ENCODE measurements around the gene TMEM170A. TPM values are rescaled to one million over a fixed set of nuclear protein-coding genes. Genes with fewer than 3 reads are reported as not detected.
"Not testable (repeated sequence)": the region's sequence is repeated elsewhere in the genome, so short reads cannot be mapped to it uniquely, and the experiment has no call there.

The TMEM170A gene
- total and polyA plus RNA-seq, 2 experiments from 2014 or later, result 21.1 to 43.6 TPM

GRCh38 chr16:75503801-75504200 lies 39.3 kb upstream of the TMEM170A start:
- Histone ChIP-seq H3K36me3 (replicated peaks; ENCODE audit: insufficient read depth, low read depth) (no peaks in the 10 kb centered on the region), H3K4me2 (no peak overlapping the region), H3K9me3 (ENCODE audit: low read depth) (no peaks in the 10 kb centered on the region), H4K20me1 (ENCODE audit: insufficient read depth, poor library complexity, severe bottlenecking) (no peaks in the 10 kb centered on the region), H3K27ac (no peak overlapping the region), H3K79me2 (no peaks in the 10 kb centered on the region), H3K27me3 (no peaks in the 10 kb centered on the region), H3K4me3 (no peak overlapping the region), H3K4me1 (ENCODE audit: insufficient read depth) (no peaks in the 10 kb centered on the region), H3K9me2 (replicated peaks; ENCODE audit: insufficient read depth) (no peaks in the 10 kb centered on the region), H2AFZ (no peak overlapping the region)
- no peak for DNase-seq (ENCODE audit: low spot score)
- WGBS (ENCODE audit: low lambda C conversion rate, missing lambda C conversion rate), result 88% methylated on average over 1 of the region's 1 CpG
- TF ChIP-seq CTCF (IDR thresholded peaks at IDR 0.05; ENCODE audit: poor library complexity) (no peak), EZH2 (IDR thresholded peaks at IDR 0.05; ENCODE audit: borderline replicate concordance) (no peak), EZH2phosphoT487 (IDR thresholded peaks at IDR 0.05; ENCODE audit: low read depth, severe bottlenecking, unreplicated experiment) (no peak)

GRCh38 chr16:75502916-75503605 lies 38.6 kb upstream of the TMEM170A start:
- no peaks in the 10 kb centered on the region for H3K9me2 ChIP-seq (replicated peaks; ENCODE audit: insufficient read depth)
- no peak overlapping the region for H3K27ac ChIP-seq
- no peak overlapping the region for H2AFZ ChIP-seq
- no peaks in the 10 kb centered on the region for H3K4me1 ChIP-seq (ENCODE audit: insufficient read depth)
- no peaks in the 10 kb centered on the region for H3K9me3 ChIP-seq (ENCODE audit: low read depth)
- H3K36me3 ChIP-seq (replicated peaks; ENCODE audit: insufficient read depth, low read depth), result no peaks in the 10 kb centered on the region
- DNase-seq (ENCODE audit: low spot score), result no peak
- TF ChIP-seq EZH2 (IDR thresholded peaks at IDR 0.05; ENCODE audit: borderline replicate concordance) (no peak), EZH2phosphoT487 (IDR thresholded peaks at IDR 0.05; ENCODE audit: low read depth, severe bottlenecking, unreplicated experiment) (no peak), CTCF (IDR thresholded peaks at IDR 0.05; ENCODE audit: poor library complexity) (no peak)
- H4K20me1 ChIP-seq (ENCODE audit: insufficient read depth, poor library complexity, severe bottlenecking), result no peaks in the 10 kb centered on the region
- no peaks in the 10 kb centered on the region for H3K27me3 ChIP-seq
- H3K4me2 ChIP-seq, result no peak overlapping the region
- 95% methylated on average over 4 of the region's 4 CpGs for WGBS (ENCODE audit: low lambda C conversion rate, missing lambda C conversion rate)
- H3K4me3 ChIP-seq, result no peak overlapping the region
- no peaks in the 10 kb centered on the region for H3K79me2 ChIP-seq

GRCh38 chr16:75501820-75502219 lies 37.3 kb upstream of the TMEM170A start:
- H4K20me1 ChIP-seq (ENCODE audit: insufficient read depth, poor library complexity, severe bottlenecking); H3K9me2 ChIP-seq (replicated peaks; ENCODE audit: insufficient read depth); H3K79me2 ChIP-seq; H2AFZ ChIP-seq; H3K4me2 ChIP-seq; H3K9me3 ChIP-seq (ENCODE audit: low read depth); H3K4me1 ChIP-seq (ENCODE audit: insufficient read depth); H3K27me3 ChIP-seq; DNase-seq (ENCODE audit: low spot score); H3K27ac ChIP-seq; H3K4me3 ChIP-seq; H3K36me3 ChIP-seq (replicated peaks; ENCODE audit: insufficient read depth, low read depth): not testable (repeated sequence)
- WGBS (ENCODE audit: low lambda C conversion rate, missing lambda C conversion rate), result 61% methylated on average over 6 of the region's 6 CpGs

GRCh38 chr16:75501359-75501758 lies 36.9 kb upstream of the TMEM170A start:
- no peaks in the 10 kb centered on the region for H3K79me2 ChIP-seq
- no peaks in the 10 kb centered on the region for H3K9me2 ChIP-seq (replicated peaks; ENCODE audit: insufficient read depth)
- no peaks in the 10 kb centered on the region for H3K36me3 ChIP-seq (replicated peaks; ENCODE audit: insufficient read depth, low read depth)
- no peak overlapping the region for H3K4me3 ChIP-seq
- H4K20me1 ChIP-seq (ENCODE audit: insufficient read depth, poor library complexity, severe bottlenecking), result no peaks in the 10 kb centered on the region
- H3K27ac ChIP-seq, result no peak overlapping the region
- TF ChIP-seq CTCF (IDR thresholded peaks at IDR 0.05; ENCODE audit: poor library complexity) (no peak), EZH2 (IDR thresholded peaks at IDR 0.05; ENCODE audit: borderline replicate concordance) (no peak), EZH2phosphoT487 (IDR thresholded peaks at IDR 0.05; ENCODE audit: low read depth, severe bottlenecking, unreplicated experiment) (no peak)
- no peak overlapping the region for H2AFZ ChIP-seq
- no peak overlapping the region for H3K4me2 ChIP-seq
- H3K27me3 ChIP-seq, result no peaks in the 10 kb centered on the region
- no peaks in the 10 kb centered on the region for H3K4me1 ChIP-seq (ENCODE audit: insufficient read depth)
- H3K9me3 ChIP-seq (ENCODE audit: low read depth), result no peaks in the 10 kb centered on the region
- 95% methylated on average over 5 of the region's 5 CpGs for WGBS (ENCODE audit: low lambda C conversion rate, missing lambda C conversion rate)
- DNase-seq (ENCODE audit: low spot score), result no peak

GRCh38 chr16:75498605-75499322 lies 34.3 kb upstream of the TMEM170A start:
- not testable (repeated sequence) for H4K20me1 ChIP-seq (ENCODE audit: insufficient read depth, poor library complexity, severe bottlenecking); H3K27ac ChIP-seq; H2AFZ ChIP-seq; H3K4me2 ChIP-seq; DNase-seq (ENCODE audit: low spot score); H3K4me1 ChIP-seq (ENCODE audit: insufficient read depth); H3K36me3 ChIP-seq (replicated peaks; ENCODE audit: insufficient read depth, low read depth); H3K9me3 ChIP-seq (ENCODE audit: low read depth); H3K4me3 ChIP-seq; H3K9me2 ChIP-seq (replicated peaks; ENCODE audit: insufficient read depth); H3K79me2 ChIP-seq
- WGBS (ENCODE audit: low lambda C conversion rate, missing lambda C conversion rate), result 78% methylated on average over 12 of the region's 13 CpGs
- H3K27me3 ChIP-seq, result peaks cover 12% of the 10 kb centered on the region
